Suprapubic skin (tissue), 4 donors: ENCODE results near the gene RPIA. TPM values are rescaled to one million over a fixed set of nuclear protein-coding genes. Genes with fewer than 3 reads are reported as not detected.
"Not testable (repeated sequence)": the region's sequence is repeated elsewhere in the genome, so short reads cannot be mapped to it uniquely, and the experiment has no call there.

Experiments
- DNase-seq, 2 donors: peaks; one replicate each; pipeline ENCODE4 v3.0.0-alpha.2; 2019; ENCODE audit warnings: low spot score in 2 of 2
- H3K27ac ChIP-seq: fragments of 200-600 bp; sonication (generic); one replicate; pipeline ENCODE4 v1.5.1; 2019
- H3K27me3 ChIP-seq: fragments of 200-600 bp; sonication (generic); one replicate; pipeline ENCODE4 v1.5.1; 2019
- H3K36me3 ChIP-seq: fragments of 200-600 bp; sonication (generic); one replicate; pipeline ENCODE4 v1.5.1; 2019
- H3K4me1 ChIP-seq: fragments of 200-600 bp; sonication (generic); one replicate; pipeline ENCODE4 v1.5.1; 2019
- H3K4me3 ChIP-seq: fragments of 200-600 bp; sonication (generic); one replicate; pipeline ENCODE4 v1.5.1; 2019; ENCODE audit warnings: mild to moderate bottlenecking
- H3K9me3 ChIP-seq: fragments of 200-600 bp; sonication (generic); one replicate; pipeline ENCODE4 v1.5.1; 2019
- CTCF ChIP-seq, 2 donors: fragments of 200-600 bp in 1 of 2; fragments of 450-650 bp in 1 of 2; sonication (generic) in 1 of 2; IDR thresholded peaks; one replicate each; pipeline ENCODE4 v1.5.1; 2016 to 2019; ENCODE audit warnings: antibody characterized with exemption in 2 of 2, mild to moderate bottlenecking in 1 of 2, moderate library complexity in 1 of 2
- EP300 ChIP-seq: sonication (generic); formaldehyde crosslinking; IDR thresholded peaks from one replicate; pipeline ENCODE4 v1.6.1; 2017; ENCODE audit warnings: antibody characterized with exemption
- POLR2A ChIP-seq, 2 donors: fragments of 450-650 bp; IDR thresholded peaks; one replicate each; pipeline ENCODE4 v1.6.1; 2017; ENCODE audit warnings: antibody characterized with exemption in 2 of 2, mild to moderate bottlenecking in 2 of 2, moderate library complexity in 2 of 2
- POLR2AphosphoS5 ChIP-seq, 3 donors: sonication (generic); formaldehyde crosslinking; IDR thresholded peaks; one replicate each; pipeline ENCODE4 v1.6.1; 2017; ENCODE audit warnings: antibody characterized with exemption in 3 of 3
- WGBS: methylation state at CpG from one replicate; pipeline ENCODE4 v1.1.5; 2018; 5-methylcytosine and 5-hydroxymethylcytosine counted together
- total RNA-seq, 4 donors: library from RNA; depleted of rRNA; stranded (reverse); fragments of >200 nt; gene quantifications; one replicate each; pipeline ENCODE4 v1.1.0, GENCODE V29; 2016

RPIA gene
- total RNA-seq, 4 donors from 2014 or later, result 7.9 to 9.8 (median 9.6) TPM

- WGBS, result 94% methylated on average over 3 of the region's 3 CpGs
- no peak overlapping the region for H3K27ac ChIP-seq
- no peaks in the 10 kb centered on the region for H3K27me3 ChIP-seq
- H3K36me3 ChIP-seq, result peaks cover 38% of the 10 kb centered on the region
- H3K9me3 ChIP-seq, result peaks cover 17% of the 10 kb centered on the region
- H3K4me1 ChIP-seq, result no peaks in the 10 kb centered on the region
- no peak for DNase-seq
- TF ChIP-seq CTCF (IDR thresholded peaks at IDR 0.05), result no peak
- TF ChIP-seq POLR2A (IDR thresholded peaks at IDR 0.05), result no peak
- TF ChIP-seq POLR2AphosphoS5 (IDR thresholded peaks at IDR 0.05), result no peak
- no peak for TF ChIP-seq EP300
- no peak overlapping the region for H3K4me3 ChIP-seq
These were observed 64.4 kb downstream of the RPIA start for GRCh38 chr2:88755836-88756235.

- H3K27ac ChIP-seq, result no peak overlapping the region
- DNase-seq, result no peak
- TF ChIP-seq POLR2AphosphoS5 (IDR thresholded peaks at IDR 0.05) (no peak), POLR2A (IDR thresholded peaks at IDR 0.05) (no peak), EP300 (no peak), CTCF (IDR thresholded peaks at IDR 0.05) (no peak)
- H3K9me3 ChIP-seq, result peaks cover 17% of the 10 kb centered on the region
- no peaks in the 10 kb centered on the region for H3K4me1 ChIP-seq
- no peak overlapping the region for H3K4me3 ChIP-seq
- 100% methylated on average over 4 of the region's 8 CpGs for WGBS
- H3K36me3 ChIP-seq, result peaks cover 28% of the 10 kb centered on the region
- no peaks in the 10 kb centered on the region for H3K27me3 ChIP-seq
These were observed 65.6 kb downstream of the RPIA start for GRCh38 chr2:88757025-88757424.

GRCh38 chr2:88758702-88759101 is 67.2 kb downstream of the RPIA start:
- H3K27ac ChIP-seq, H3K27me3 ChIP-seq, H3K4me1 ChIP-seq, DNase-seq, H3K4me3 ChIP-seq: not testable (repeated sequence)
- Histone ChIP-seq H3K36me3 (peaks cover 12% of the 10 kb centered on the region), H3K9me3 (peaks cover 17% of the 10 kb centered on the region)
- 91% methylated on average over 2 of the region's 2 CpGs for WGBS

GRCh38 chr2:88760819-88761598 is 69.5 kb downstream of the RPIA start:
- peaks cover 13% of the 10 kb centered on the region for H3K4me1 ChIP-seq
- TF ChIP-seq CTCF (IDR thresholded peaks at IDR 0.05) (no peak), EP300 (no peak), POLR2AphosphoS5 (IDR thresholded peaks at IDR 0.05) (no peak), POLR2A (IDR thresholded peaks at IDR 0.05) (no peak)
- peaks cover 17% of the 10 kb centered on the region for H3K9me3 ChIP-seq
- 59% methylated on average over 2 of the region's 2 CpGs for WGBS
- peaks cover 20% of the 10 kb centered on the region for H3K27me3 ChIP-seq
- no peak overlapping the region for H3K27ac ChIP-seq
- DNase-seq, result no peak
- H3K4me3 ChIP-seq, result no peak overlapping the region
- no peaks in the 10 kb centered on the region for H3K36me3 ChIP-seq

- Histone ChIP-seq H3K9me3 (peaks cover 4% of the 10 kb centered on the region), H3K4me1 (peaks cover 15% of the 10 kb centered on the region), H3K27ac (no peak overlapping the region), H3K27me3 (peaks cover 20% of the 10 kb centered on the region), H3K4me3 (no peak overlapping the region), H3K36me3 (no peaks in the 10 kb centered on the region)
- TF ChIP-seq EP300 (no peak), POLR2AphosphoS5 (IDR thresholded peaks at IDR 0.05) (no peak), CTCF (IDR thresholded peaks at IDR 0.05) (no peak), POLR2A (IDR thresholded peaks at IDR 0.05) (no peak)
- DNase-seq, result no peak
- 81% methylated on average over 13 of the region's 19 CpGs for WGBS
These were observed 72.8 kb downstream of the RPIA start for GRCh38 chr2:88764141-88764849.
